Measurements from ENCODE around the gene DGKG.

DGKG gene

GRCh38 chr3:186171521-186171920 lies 190.5 kb downstream of the DGKG start:
- no CpG with 5 or more reads among the region's 2 CpGs for whole genome bisulfite sequencing (ENCODE audit: extremely low coverage, insufficient coverage, insufficient read length)
- no peaks in the 10 kb centered on the region for H3K79me1 ChIP-seq (ENCODE audit: low read length)

GRCh38 chr3:186170516-186170915 lies 191.5 kb downstream of the DGKG start:
- Histone ChIP-seq H2BK12ac (ENCODE audit: low read length) (no peak overlapping the region), H3K4ac (ENCODE audit: low read depth, low read length) (no peak overlapping the region), H4K91ac (ENCODE audit: low read depth, low read length) (no peak overlapping the region), H4K8ac (ENCODE audit: low read depth, low read length) (no peak overlapping the region), H3K4me1 (ENCODE audit: control insufficient read depth in 1 of 2, insufficient read depth in 2 of 2, low read length in 2 of 2) (no peaks in the 10 kb centered on the region), H3K14ac (ENCODE audit: low read length) (no peak overlapping the region), H3K79me2 (ENCODE audit: control insufficient read depth, insufficient read depth, low read length, poor library complexity) (no peaks in the 10 kb centered on the region), H3K36me3 (ENCODE audit: control insufficient read depth in 1 of 2, insufficient read depth in 2 of 2, low read length in 2 of 2) (no peaks in the 10 kb centered on the region), H3K9me3 (ENCODE audit: insufficient read depth, low read depth, low read length) (no peaks in the 10 kb centered on the region), H4K12ac (ENCODE audit: low read depth, low read length) (no peak overlapping the region), H3K9ac (ENCODE audit: low read length) (no peak overlapping the region), H3K4me2 (ENCODE audit: low read length) (no peak overlapping the region), H3K27ac (ENCODE audit: low read depth, low read length) (no peak overlapping the region), H2AK5ac (ENCODE audit: low read length) (no peak overlapping the region), H3K79me1 (ENCODE audit: low read length) (no peaks in the 10 kb centered on the region), H2AFZ (ENCODE audit: insufficient read depth, low read length, poor library complexity) (no peak overlapping the region), H3K23ac (ENCODE audit: low read length) (no peak overlapping the region), H3K18ac (ENCODE audit: low read length) (no peak overlapping the region), H2BK5ac (ENCODE audit: low read depth, low read length, poor library complexity) (no peak overlapping the region), H3K27me3 (ENCODE audit: insufficient read depth, low read length) (no peaks in the 10 kb centered on the region), H3K4me3 (ENCODE audit: low read depth, low read length) (no peak overlapping the region), H2BK120ac (ENCODE audit: insufficient read depth, low read length, poor library complexity) (no peak overlapping the region)
- WGBS (ENCODE audit: extremely low coverage, insufficient coverage, insufficient read length): no CpG with 5 or more reads among the region's 2 CpGs
- no peak for DNase-seq

More at GRCh38 chr3:186171521-186171920, 190.5 kb downstream of the DGKG start:
- no peaks in the 10 kb centered on the region for H3K36me3 ChIP-seq (ENCODE audit: control insufficient read depth in 1 of 2, insufficient read depth in 2 of 2, low read length in 2 of 2)
- no peak overlapping the region for H2BK5ac ChIP-seq (ENCODE audit: low read depth, low read length, poor library complexity)
- no peak overlapping the region for H2BK120ac ChIP-seq (ENCODE audit: insufficient read depth, low read length, poor library complexity)
- no peak overlapping the region for H3K9ac ChIP-seq (ENCODE audit: low read length)
- H3K79me2 ChIP-seq (ENCODE audit: control insufficient read depth, insufficient read depth, low read length, poor library complexity): no peaks in the 10 kb centered on the region
- H3K14ac ChIP-seq (ENCODE audit: low read length): no peak overlapping the region
- H3K27ac ChIP-seq (ENCODE audit: low read depth, low read length): no peak overlapping the region
- H2AK5ac ChIP-seq (ENCODE audit: low read length): no peak overlapping the region
- H2AFZ ChIP-seq (ENCODE audit: insufficient read depth, low read length, poor library complexity): no peak overlapping the region
- no peak overlapping the region for H4K8ac ChIP-seq (ENCODE audit: low read depth, low read length)
- H3K27me3 ChIP-seq (ENCODE audit: insufficient read depth, low read length): no peaks in the 10 kb centered on the region
- no peak overlapping the region for H3K18ac ChIP-seq (ENCODE audit: low read length)
- H3K4me3 ChIP-seq (ENCODE audit: low read depth, low read length): no peak overlapping the region
- H4K91ac ChIP-seq (ENCODE audit: low read depth, low read length): no peak overlapping the region
- H4K12ac ChIP-seq (ENCODE audit: low read depth, low read length): no peak overlapping the region
- H3K4me2 ChIP-seq (ENCODE audit: low read length): no peak overlapping the region
- H3K23ac ChIP-seq (ENCODE audit: low read length): no peak overlapping the region
- no peaks in the 10 kb centered on the region for H3K4me1 ChIP-seq (ENCODE audit: control insufficient read depth in 1 of 2, insufficient read depth in 2 of 2, low read length in 2 of 2)
- no peaks in the 10 kb centered on the region for H3K9me3 ChIP-seq (ENCODE audit: insufficient read depth, low read depth, low read length)
- H3K4ac ChIP-seq (ENCODE audit: low read depth, low read length): no peak overlapping the region
- no peak for DNase-seq
- no peak overlapping the region for H2BK12ac ChIP-seq (ENCODE audit: low read length)

DNA sequence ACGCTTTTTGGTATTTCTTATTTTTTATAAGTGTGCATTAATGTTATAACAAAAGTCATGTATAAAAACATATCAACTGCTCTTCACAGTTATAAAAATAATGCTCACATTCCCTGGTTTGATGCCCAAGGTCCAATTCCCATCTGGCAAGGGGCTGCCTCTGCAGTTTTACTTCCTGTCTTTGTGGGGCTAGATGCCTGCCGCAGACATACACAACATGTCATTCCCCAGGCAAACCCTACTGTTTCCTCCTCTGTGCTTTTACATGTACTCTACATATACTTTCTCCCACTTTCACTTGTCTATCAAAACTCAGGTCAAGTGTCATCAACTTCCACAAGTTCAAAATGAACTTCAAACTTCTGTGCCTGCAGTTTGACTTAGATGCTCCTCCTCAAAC lies 192.7 kb downstream of the DGKG start:
- H4K12ac ChIP-seq (ENCODE audit: low read depth, low read length): no peak overlapping the region
- no peaks in the 10 kb centered on the region for H3K79me2 ChIP-seq (ENCODE audit: control insufficient read depth, insufficient read depth, low read length, poor library complexity)
- H3K27ac ChIP-seq (ENCODE audit: low read depth, low read length): no peak overlapping the region
- no peak overlapping the region for H2AFZ ChIP-seq (ENCODE audit: insufficient read depth, low read length, poor library complexity)
- no peak overlapping the region for H2BK12ac ChIP-seq (ENCODE audit: low read length)
- no peak overlapping the region for H3K4me2 ChIP-seq (ENCODE audit: low read length)
- H3K4me3 ChIP-seq (ENCODE audit: low read depth, low read length): no peak overlapping the region
- H3K79me1 ChIP-seq (ENCODE audit: low read length): no peaks in the 10 kb centered on the region
- H3K9ac ChIP-seq (ENCODE audit: low read length): no peak overlapping the region
- no peaks in the 10 kb centered on the region for H3K4me1 ChIP-seq (ENCODE audit: control insufficient read depth in 1 of 2, insufficient read depth in 2 of 2, low read length in 2 of 2)
- H3K9me3 ChIP-seq (ENCODE audit: insufficient read depth, low read depth, low read length): no peaks in the 10 kb centered on the region
- no peak overlapping the region for H4K91ac ChIP-seq (ENCODE audit: low read depth, low read length)
- no peak overlapping the region for H3K18ac ChIP-seq (ENCODE audit: low read length)
- no peak overlapping the region for H4K8ac ChIP-seq (ENCODE audit: low read depth, low read length)
- no peak overlapping the region for H3K23ac ChIP-seq (ENCODE audit: low read length)
- no peak overlapping the region for H2AK5ac ChIP-seq (ENCODE audit: low read length)
- no peaks in the 10 kb centered on the region for H3K27me3 ChIP-seq (ENCODE audit: insufficient read depth, low read length)
- no CpG with 5 or more reads among the region's 2 CpGs for WGBS (ENCODE audit: extremely low coverage, insufficient coverage, insufficient read length)
- no peak overlapping the region for H2BK5ac ChIP-seq (ENCODE audit: low read depth, low read length, poor library complexity)
- no peaks in the 10 kb centered on the region for H3K36me3 ChIP-seq (ENCODE audit: control insufficient read depth in 1 of 2, insufficient read depth in 2 of 2, low read length in 2 of 2)
- DNase-seq: no peak
- no peak overlapping the region for H3K4ac ChIP-seq (ENCODE audit: low read depth, low read length)
- no peak overlapping the region for H2BK120ac ChIP-seq (ENCODE audit: insufficient read depth, low read length, poor library complexity)
- H3K14ac ChIP-seq (ENCODE audit: low read length): no peak overlapping the region

DNA sequence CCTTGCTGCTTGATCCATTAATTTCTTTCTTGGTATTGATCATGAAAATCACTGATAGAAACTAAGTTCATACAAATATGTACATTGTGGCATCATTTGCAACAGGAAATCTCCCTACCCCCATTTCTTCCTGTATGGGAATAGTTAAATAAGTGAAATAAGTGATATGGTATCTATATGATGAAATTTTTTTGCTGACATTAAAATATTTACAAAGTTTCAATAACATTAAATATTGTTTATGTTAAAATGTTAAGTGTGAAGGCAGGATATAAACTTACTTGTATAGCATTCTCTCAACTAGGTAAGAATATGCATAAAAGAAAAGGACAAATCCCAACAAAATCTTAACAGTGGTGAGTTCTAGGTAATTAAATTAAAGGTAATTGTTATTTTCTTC lies 193.1 kb downstream of the DGKG start:
- no peaks in the 10 kb centered on the region for H3K79me2 ChIP-seq (ENCODE audit: control insufficient read depth, insufficient read depth, low read length, poor library complexity)
- no peak overlapping the region for H2BK5ac ChIP-seq (ENCODE audit: low read depth, low read length, poor library complexity)
- no peak overlapping the region for H3K4me2 ChIP-seq (ENCODE audit: low read length)
- no peaks in the 10 kb centered on the region for H3K4me1 ChIP-seq (ENCODE audit: control insufficient read depth in 1 of 2, insufficient read depth in 2 of 2, low read length in 2 of 2)
- no peak overlapping the region for H3K27ac ChIP-seq (ENCODE audit: low read depth, low read length)
- no peak for DNase-seq
- no peak overlapping the region for H4K8ac ChIP-seq (ENCODE audit: low read depth, low read length)
- no peak overlapping the region for H2BK120ac ChIP-seq (ENCODE audit: insufficient read depth, low read length, poor library complexity)
- H3K36me3 ChIP-seq (ENCODE audit: control insufficient read depth in 1 of 2, insufficient read depth in 2 of 2, low read length in 2 of 2): no peaks in the 10 kb centered on the region
- H3K9me3 ChIP-seq (ENCODE audit: insufficient read depth, low read depth, low read length): no peaks in the 10 kb centered on the region
- no peak overlapping the region for H3K4me3 ChIP-seq (ENCODE audit: low read depth, low read length)
- no peaks in the 10 kb centered on the region for H3K27me3 ChIP-seq (ENCODE audit: insufficient read depth, low read length)
- no peak overlapping the region for H2BK12ac ChIP-seq (ENCODE audit: low read length)
- H3K4ac ChIP-seq (ENCODE audit: low read depth, low read length): no peak overlapping the region
- no peak overlapping the region for H3K23ac ChIP-seq (ENCODE audit: low read length)
- no peak overlapping the region for H3K18ac ChIP-seq (ENCODE audit: low read length)
- H3K9ac ChIP-seq (ENCODE audit: low read length): no peak overlapping the region
- no peak overlapping the region for H2AK5ac ChIP-seq (ENCODE audit: low read length)
- no peak overlapping the region for H4K91ac ChIP-seq (ENCODE audit: low read depth, low read length)
- H2AFZ ChIP-seq (ENCODE audit: insufficient read depth, low read length, poor library complexity): no peak overlapping the region
- H3K79me1 ChIP-seq (ENCODE audit: low read length): no peaks in the 10 kb centered on the region
- H3K14ac ChIP-seq (ENCODE audit: low read length): no peak overlapping the region
- no peak overlapping the region for H4K12ac ChIP-seq (ENCODE audit: low read depth, low read length)
